B cell (primary cell): ENCODE measurements around the gene THSD4. TPM values are rescaled to one million over a fixed set of nuclear protein-coding genes. Genes with fewer than 3 reads are reported as not detected.
"Not testable (repeated sequence)": the region's sequence is repeated elsewhere in the genome, so short reads cannot be mapped to it uniquely, and the experiment has no call there.

Experiments
- ATAC-seq: fragments of 200-7000 bp; cut with Tn5 transposase; one replicate; pipeline ENCODE4 v1.10.0; 2021; ENCODE audit warnings: low read depth, mild to moderate bottlenecking, moderate number of reproducible peaks, moderate library complexity
- CTCF ChIA-PET: fragments of 350-600 bp; sonication (Branson Sonifier 250); formaldehyde crosslinking; loops from one replicate; lab custom pipeline; 2021; ENCODE audit warnings: antibody characterized with exemption, inconsistent platforms; lab: Charles Lee
- POLR2A ChIA-PET: fragments of 350-600 bp; sonication (Branson Sonifier 250); formaldehyde crosslinking; loops from one replicate; lab custom pipeline; 2021; ENCODE audit warnings: antibody characterized with exemption; lab: Charles Lee
- DNase-seq: peaks from one replicate; pipeline ENCODE4 v3.0.0; 2013
- H2AFZ ChIP-seq: 2 replicates; pipeline ENCODE4 v1.6.1; 2012; ENCODE audit warnings: mild to moderate bottlenecking, low read depth, low read length; ENCODE audit not compliant: insufficient read depth, poor library complexity, severe bottlenecking
- H3K27ac ChIP-seq, 2 donors: 1 replicate in 1 of 2; 2 replicates in 1 of 2; pipeline ENCODE4 v1.5.1; 2012 to 2013; ENCODE audit warnings: low read length in 2 of 2, mild to moderate bottlenecking in 2 of 2, moderate library complexity in 1 of 2
- H3K27me3 ChIP-seq, 4 experiments: fragments of 200-600 bp in 1 of 4; sonication (generic) in 1 of 4; replicated peaks in 1 of 4; 1 replicate in 2 of 4; 2 replicates in 2 of 4; pipeline versions ENCODE4 v1.6.1 to v1.7.0; 2013 to 2016; ENCODE audit warnings: low read length in 3 of 4, mild to moderate bottlenecking in 2 of 4, mixed read lengths in 1 of 4, moderate library complexity in 1 of 4; ENCODE audit not compliant: insufficient read depth in 4 of 4, control insufficient read depth in 3 of 4; ENCODE audit errors: control extremely low read depth in 1 of 4
- H3K36me3 ChIP-seq, 2 experiments: replicated peaks in 1 of 2; 1 replicate in 1 of 2; 2 replicates in 1 of 2; pipeline versions ENCODE4 v1.6.1 to v1.7.1; 2013; ENCODE audit warnings: low read length in 1 of 2; ENCODE audit not compliant: insufficient read depth in 2 of 2, control insufficient read depth in 1 of 2; ENCODE audit errors: control extremely low read depth in 1 of 2, extremely low read depth in 1 of 2
- H3K4me1 ChIP-seq, 2 donors: fragments of 200-600 bp in 1 of 2; sonication (generic) in 1 of 2; 1 replicate in 1 of 2; 2 replicates in 1 of 2; pipeline versions ENCODE4 v1.5.1 to v1.6.1; 2013 to 2017; ENCODE audit warnings: low read length in 2 of 2; ENCODE audit not compliant: control insufficient read depth in 2 of 2, insufficient read depth in 2 of 2
- H3K4me2 ChIP-seq: replicated peaks from 2 replicates; pipeline ENCODE3; 2012; ENCODE audit warnings: mild to moderate bottlenecking, low read depth, low read length; ENCODE audit not compliant: poor library complexity, severe bottlenecking
- H3K4me3 ChIP-seq, 5 experiments: fragments of 200-600 bp in 1 of 5; sonication (generic) in 1 of 5; 1 replicate in 3 of 5; 2 replicates in 2 of 5; pipeline versions ENCODE4 v1.5.1 to v1.7.0; 2011 to 2016; ENCODE audit warnings: low read length in 4 of 5, mild to moderate bottlenecking in 4 of 5, low read depth in 2 of 5, control low read depth in 1 of 5, moderate library complexity in 1 of 5; ENCODE audit not compliant: insufficient read depth in 1 of 5; ENCODE audit errors: control extremely low read depth in 1 of 5, extremely low read depth in 1 of 5
- H3K79me2 ChIP-seq: fragments of 200-600 bp; sonication (generic); one replicate; pipeline ENCODE4 v1.6.0; 2016; ENCODE audit warnings: low read length; ENCODE audit not compliant: control insufficient read depth, insufficient read depth
- H3K9ac ChIP-seq: fragments of 200-600 bp; sonication (generic); 2 replicates; pipeline ENCODE4 v1.6.1; 2017; ENCODE audit warnings: mild to moderate bottlenecking, low read length, moderate library complexity
- H3K9me3 ChIP-seq, 3 donors: one replicate each; pipeline versions ENCODE4 v1.6.1 to v1.7.1; 2013; ENCODE audit warnings: low read length in 2 of 3; ENCODE audit not compliant: control insufficient read depth in 2 of 3, insufficient read depth in 1 of 3; ENCODE audit errors: control extremely low read depth in 1 of 3
- H4K20me1 ChIP-seq: 2 replicates; pipeline ENCODE4 v1.6.0; 2012; ENCODE audit warnings: mild to moderate bottlenecking, low read length; ENCODE audit not compliant: insufficient read depth, control insufficient read depth, poor library complexity, severe bottlenecking
- H3K27ac Mint-ChIP-seq: one replicate; pipeline ENCODE4 v1.8.0; 2021; ENCODE audit warnings: mixed read lengths
- H3K27me3 Mint-ChIP-seq: one replicate; pipeline ENCODE4 v1.8.0; 2021; ENCODE audit warnings: mixed read lengths
- H3K4me1 Mint-ChIP-seq: one replicate; pipeline ENCODE4 v1.8.0; 2021; ENCODE audit warnings: mixed read lengths
- H3K4me3 Mint-ChIP-seq: one replicate; pipeline ENCODE4 v1.8.0; 2021; ENCODE audit warnings: mixed read lengths
- H3K9me3 Mint-ChIP-seq: one replicate; pipeline ENCODE4 v1.8.0; 2022; ENCODE audit warnings: mixed read lengths; ENCODE audit not compliant: insufficient read depth
- EZH2 ChIP-seq: IDR thresholded peaks from 2 replicates; pipeline ENCODE4 v1.6.1; 2012; ENCODE audit warnings: borderline replicate concordance, low read depth, mild to moderate bottlenecking, moderate library complexity, low read length; ENCODE audit not compliant: insufficient read depth, poor library complexity, severe bottlenecking
- WGBS: methylation state at CpG from one replicate; pipeline ENCODE4 v1.1.5; 2013; ENCODE audit warnings: missing lambda C conversion rate; ENCODE audit not compliant: insufficient coverage; 5-methylcytosine and 5-hydroxymethylcytosine counted together
- intact Hi-C: fragments of 100-400 bp; cut with micrococcal nuclease; formaldehyde crosslinking; loops from one replicate; pipeline ENCODE4 v1.10.0; 2022
- polyA plus RNA-seq: library from polyadenylated mRNA; depleted of rRNA; stranded (reverse); fragments of >200 nt; gene quantifications from 2 replicates; pipeline ENCODE4 v1.2.3, GENCODE V29; 2012
- total RNA-seq, 2 donors: library from RNA; stranded (reverse); fragments of 120-200 nt in 1 of 2; gene quantifications; 1 replicate in 1 of 2; 2 replicates in 1 of 2; pipeline versions ENCODE4 v1.2.3 to v1.2.4, GENCODE V29; 2013 to 2022
- TF ChIP-seq, protein P1 (sequence below): fragments of 200-600 bp; IDR thresholded peaks from one replicate; pipeline ENCODE4 v1.8.0; 2022; ENCODE audit warnings: antibody characterized with exemption, mild to moderate bottlenecking

Gene THSD4
- total and polyA plus RNA-seq, 2 donors (not counting 1 experiment from before 2014, with no cell fraction given), result not detected

DNA sequence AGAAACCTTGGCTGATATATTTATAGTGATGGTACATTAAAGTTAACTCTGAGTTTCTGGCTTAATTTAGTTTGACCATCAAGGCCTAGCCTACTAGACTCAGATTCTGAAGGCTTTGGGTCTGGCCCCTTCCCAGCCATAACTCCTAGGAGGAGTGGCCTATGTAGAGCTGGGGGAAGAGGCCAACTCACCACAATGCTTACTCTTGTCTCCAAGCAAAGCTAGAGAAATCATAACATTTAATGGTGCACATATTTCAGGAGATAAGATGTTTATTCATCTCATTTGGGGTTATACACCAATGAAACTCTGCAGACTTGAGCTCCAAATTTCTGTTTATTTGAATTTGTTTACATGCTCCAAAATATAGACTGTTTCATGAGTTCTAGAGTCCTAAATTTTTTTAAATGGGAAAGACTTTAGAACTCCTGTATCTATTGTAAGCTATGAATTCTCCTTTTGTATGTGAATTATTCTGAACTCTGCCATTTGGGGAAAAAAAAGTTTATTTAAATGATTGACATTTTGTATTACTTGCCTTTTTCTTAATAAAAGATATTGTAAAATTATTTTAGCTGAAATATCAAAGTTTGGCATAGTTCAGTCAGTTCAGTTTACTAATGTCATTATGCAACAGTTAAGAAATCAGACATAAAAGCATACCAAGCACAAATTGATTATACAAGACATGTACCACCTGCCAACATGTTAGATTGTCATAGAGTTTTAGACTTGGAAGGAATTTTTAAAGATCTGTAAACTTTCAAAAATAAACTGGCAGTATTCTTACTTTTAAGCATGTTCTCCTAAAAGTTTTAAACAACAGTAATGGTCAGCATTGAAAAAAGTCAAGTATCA lies 551.7 kb downstream of the THSD4 start:
- DNase-seq (no peak), ATAC-seq (no peak)
- Histone ChIP-seq H4K20me1 (no peaks in the 10 kb centered on the region), H3K27me3 (peaks cover 0 to 4% (median 0%) of the 10 kb centered on the region in 4 experiments), H2AFZ (no peak overlapping the region), H3K9ac (no peak overlapping the region), H3K79me2 (no peaks in the 10 kb centered on the region), H3K4me1 (no peaks in the 10 kb centered on the region), H3K36me3 (no peaks in the 10 kb centered on the region), H3K9me3 (no peaks in the 10 kb centered on the region), H3K4me3 (no peak overlapping the region), H3K27ac (no peak overlapping the region), H3K4me2 (no peak overlapping the region)
- Mint-ChIP-seq H3K27ac (no peak overlapping the region), H3K9me3 (peaks cover 8% of the 10 kb centered on the region), H3K4me1 (no peaks in the 10 kb centered on the region), H3K4me3 (no peak overlapping the region), H3K27me3 (peaks cover 10% of the 10 kb centered on the region)
- no peak for TF ChIP-seq EZH2
- TF ChIP-seq, protein P1, sequence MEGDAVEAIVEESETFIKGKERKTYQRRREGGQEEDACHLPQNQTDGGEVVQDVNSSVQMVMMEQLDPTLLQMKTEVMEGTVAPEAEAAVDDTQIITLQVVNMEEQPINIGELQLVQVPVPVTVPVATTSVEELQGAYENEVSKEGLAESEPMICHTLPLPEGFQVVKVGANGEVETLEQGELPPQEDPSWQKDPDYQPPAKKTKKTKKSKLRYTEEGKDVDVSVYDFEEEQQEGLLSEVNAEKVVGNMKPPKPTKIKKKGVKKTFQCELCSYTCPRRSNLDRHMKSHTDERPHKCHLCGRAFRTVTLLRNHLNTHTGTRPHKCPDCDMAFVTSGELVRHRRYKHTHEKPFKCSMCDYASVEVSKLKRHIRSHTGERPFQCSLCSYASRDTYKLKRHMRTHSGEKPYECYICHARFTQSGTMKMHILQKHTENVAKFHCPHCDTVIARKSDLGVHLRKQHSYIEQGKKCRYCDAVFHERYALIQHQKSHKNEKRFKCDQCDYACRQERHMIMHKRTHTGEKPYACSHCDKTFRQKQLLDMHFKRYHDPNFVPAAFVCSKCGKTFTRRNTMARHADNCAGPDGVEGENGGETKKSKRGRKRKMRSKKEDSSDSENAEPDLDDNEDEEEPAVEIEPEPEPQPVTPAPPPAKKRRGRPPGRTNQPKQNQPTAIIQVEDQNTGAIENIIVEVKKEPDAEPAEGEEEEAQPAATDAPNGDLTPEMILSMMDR, result no peak
- ChIA-PET POLR2A (no interaction called here), CTCF (no interaction called here)
- intact Hi-C loops, result no loop called here

GRCh38 chr15:71669688-71670087 lies 554.4 kb downstream of the THSD4 start:
- H3K4me3 Mint-ChIP-seq, result no peak overlapping the region
- H3K9me3 Mint-ChIP-seq, result peaks cover 5% of the 10 kb centered on the region
- ATAC-seq (no peak), DNase-seq (no peak)
- no peak overlapping the region for H3K27ac Mint-ChIP-seq
- ChIA-PET CTCF (no interaction called here), POLR2A (no interaction called here)
- Histone ChIP-seq H3K27ac (no peak overlapping the region), H3K27me3 (peaks cover 0 to 4% (median 0%) of the 10 kb centered on the region in 4 experiments), H3K79me2 (no peaks in the 10 kb centered on the region), H3K4me2 (no peak overlapping the region), H3K36me3 (no peaks in the 10 kb centered on the region), H3K4me1 (no peaks in the 10 kb centered on the region), H3K9me3 (no peaks in the 10 kb centered on the region), H3K9ac (no peak overlapping the region), H4K20me1 (no peaks in the 10 kb centered on the region), H3K4me3 (no peak overlapping the region), H2AFZ (no peak overlapping the region)
- TF ChIP-seq EZH2, result no peak
- TF ChIP-seq, protein P1, result no peak
- H3K4me1 Mint-ChIP-seq, result no peaks in the 10 kb centered on the region
- H3K27me3 Mint-ChIP-seq, result peaks cover 18% of the 10 kb centered on the region
- WGBS, result 86% methylated on average over 1 of the region's 4 CpGs
- intact Hi-C loops, result no loop called here

- peaks cover 18% of the 10 kb centered on the region for H3K27me3 Mint-ChIP-seq
- ATAC-seq, CTCF ChIA-PET, intact Hi-C loops, H3K36me3 ChIP-seq, H3K27ac Mint-ChIP-seq, H3K27ac ChIP-seq, H3K79me2 ChIP-seq, H3K4me1 Mint-ChIP-seq, H3K9me3 Mint-ChIP-seq, H3K9me3 ChIP-seq, H4K20me1 ChIP-seq, H3K9ac ChIP-seq, H3K4me1 ChIP-seq, POLR2A ChIA-PET, DNase-seq, H3K4me2 ChIP-seq, H3K27me3 ChIP-seq, H2AFZ ChIP-seq, H3K4me3 Mint-ChIP-seq, H3K4me3 ChIP-seq: not testable (repeated sequence)
- no CpG with 5 or more reads among the region's 3 CpGs for WGBS
These were observed 555.0 kb downstream of the THSD4 start for GRCh38 chr15:71670222-71670621.
